Skeletal muscle satellite cell (primary cell): ENCODE data around the gene WASF2.
"Not testable (repeated sequence)": the region's sequence is repeated elsewhere in the genome, so short reads cannot be mapped to it uniquely, and the experiment has no call there.

Experiments used
- H3K27me3 ChIP-seq: 2 replicates; pipeline ENCODE4 v1.7.0; 2013; ENCODE audit warnings: low read length; ENCODE audit not compliant: control insufficient read depth, insufficient read depth
- H3K36me3 ChIP-seq: 2 replicates; pipeline ENCODE4 v1.7.0; 2013; ENCODE audit warnings: mild to moderate bottlenecking, control low read depth, low read length; ENCODE audit not compliant: insufficient read depth
- H3K4me1 ChIP-seq: 2 replicates; pipeline ENCODE4 v1.7.0; 2013; ENCODE audit warnings: low read length; ENCODE audit not compliant: control insufficient read depth, insufficient read depth
- H3K4me2 ChIP-seq: 2 replicates; pipeline ENCODE4 v1.7.0; 2013; ENCODE audit warnings: mild to moderate bottlenecking, low read length
- H3K4me3 ChIP-seq: 2 replicates; pipeline ENCODE4 v1.7.0; 2013; ENCODE audit warnings: low read length
- H3K9ac ChIP-seq: 2 replicates; pipeline ENCODE4 v1.7.0; 2013; ENCODE audit warnings: mild to moderate bottlenecking, low read depth, low read length, moderate library complexity
- H3K9me3 ChIP-seq: replicated peaks from 2 replicates; pipeline ENCODE4 v1.7.0; 2013; ENCODE audit warnings: mild to moderate bottlenecking, control low read depth, low read length

The WASF2 gene

DNA sequence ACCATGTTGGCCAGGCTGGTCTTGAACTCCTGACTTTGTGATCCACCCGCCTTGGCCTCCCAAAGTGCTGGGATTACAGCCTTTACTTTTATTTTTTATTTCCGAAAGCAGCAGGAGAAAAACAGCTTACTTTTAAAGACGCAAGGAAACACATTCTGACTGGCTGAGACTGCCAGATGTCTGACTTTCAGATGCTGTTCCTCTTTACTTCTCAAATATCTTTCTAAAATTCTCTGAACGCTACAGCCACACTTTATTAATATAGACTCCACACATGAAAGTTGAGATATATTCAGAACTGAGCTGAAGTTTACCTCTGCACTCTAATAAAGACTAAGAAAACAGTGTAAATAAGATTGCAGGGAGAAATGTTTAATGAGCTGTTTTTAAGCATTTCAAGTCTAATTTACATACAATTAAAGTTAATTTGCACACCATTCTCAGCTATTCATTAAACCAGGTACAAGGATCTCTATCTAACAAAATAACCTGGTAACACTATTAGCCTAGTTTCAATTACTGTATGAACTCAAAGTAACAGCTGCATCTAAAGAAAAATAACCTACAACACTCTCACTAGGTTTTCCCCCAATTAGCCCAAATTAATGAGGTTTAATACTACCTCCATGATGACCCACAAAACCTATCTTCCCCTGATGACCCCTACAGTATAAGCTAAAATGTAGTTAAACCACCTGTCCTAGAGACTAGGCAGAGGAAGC, 24.9 kb downstream of the WASF2 start:
- peaks cover 5% of the 10 kb centered on the region for H3K36me3 ChIP-seq
- H3K4me2 ChIP-seq = no peak overlapping the region
- H3K9ac ChIP-seq = no peak overlapping the region
- H3K27me3 ChIP-seq = no peaks in the 10 kb centered on the region
- no peak overlapping the region for H3K4me3 ChIP-seq
- H3K9me3 ChIP-seq = no peaks in the 10 kb centered on the region
- H3K4me1 ChIP-seq = no peaks in the 10 kb centered on the region

DNA sequence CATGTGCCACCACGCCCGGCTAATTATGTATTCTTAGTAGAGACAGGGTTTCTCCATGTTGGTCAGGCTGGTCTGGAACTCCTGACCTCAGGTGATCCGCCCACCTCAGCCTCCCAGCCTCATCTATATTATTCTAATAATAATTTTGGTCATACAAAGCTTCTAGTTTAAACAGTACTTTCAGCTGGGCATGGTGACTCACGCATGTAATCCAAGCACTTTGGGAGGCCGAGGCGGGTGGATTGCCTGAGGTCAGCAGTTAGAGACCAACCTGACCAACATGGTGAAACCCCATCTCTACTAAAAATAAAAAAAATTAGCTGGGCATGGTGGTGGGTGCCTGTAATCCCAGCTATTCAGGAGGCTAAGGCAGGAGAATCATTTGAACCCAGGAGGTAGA, 26.1 kb downstream of the WASF2 start:
- not testable (repeated sequence) for H3K9me3 ChIP-seq, H3K4me2 ChIP-seq, H3K4me3 ChIP-seq, H3K4me1 ChIP-seq, H3K27me3 ChIP-seq, H3K9ac ChIP-seq, H3K36me3 ChIP-seq

DNA sequence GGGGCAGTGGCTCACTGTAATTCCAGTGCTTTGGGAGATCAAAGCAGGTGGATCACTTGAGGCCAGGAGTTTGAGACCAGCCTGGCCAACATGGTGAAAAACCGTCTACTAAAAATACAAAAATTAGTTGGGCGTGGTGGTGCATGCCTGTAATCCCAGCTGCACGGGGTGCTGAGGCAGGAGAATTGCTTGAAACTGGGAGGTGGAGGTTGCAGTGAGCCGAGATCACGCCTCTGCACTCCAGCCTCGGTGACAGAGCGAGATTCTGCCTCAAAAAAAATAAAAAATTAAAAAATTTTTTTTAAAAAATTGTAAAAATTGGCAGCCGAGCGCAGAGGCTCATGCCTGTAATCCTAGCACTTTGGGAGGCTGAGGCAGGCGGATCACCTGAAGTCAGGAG, 31.4 kb downstream of the WASF2 start:
- not testable (repeated sequence) for H3K4me2 ChIP-seq

DNA sequence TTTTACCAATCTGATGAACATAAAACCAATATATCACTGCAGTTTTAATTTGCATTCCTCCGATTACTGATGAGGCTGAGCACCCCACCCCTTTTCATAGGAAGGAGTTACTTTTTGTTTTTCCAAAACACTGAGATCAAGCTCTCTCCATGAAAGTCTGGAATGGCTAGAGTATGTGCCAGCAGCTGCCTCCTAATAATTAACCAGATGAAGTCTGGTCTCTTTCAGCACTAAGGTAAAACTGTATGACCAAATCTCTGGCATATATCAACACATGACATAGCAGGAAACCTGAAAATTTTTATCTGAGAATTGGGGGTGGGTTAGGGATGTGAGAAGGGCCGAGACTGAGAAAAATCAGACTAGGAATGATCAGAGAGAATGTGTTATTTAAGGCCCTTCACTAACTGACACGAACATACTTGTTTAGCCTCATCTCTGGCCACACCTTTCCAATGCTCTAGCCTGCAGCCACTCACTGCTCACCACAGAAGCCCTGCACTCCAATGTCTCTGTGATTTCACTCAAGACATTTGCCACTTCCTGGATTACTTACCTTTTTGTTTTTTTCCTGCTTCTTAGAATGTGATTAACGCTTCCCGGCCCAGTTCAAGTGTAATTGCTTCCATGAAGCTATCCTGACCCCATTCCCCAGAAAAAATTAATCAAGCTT, 34.7 kb downstream of the WASF2 start:
- H3K27me3 ChIP-seq = no peaks in the 10 kb centered on the region
- H3K4me3 ChIP-seq = no peak overlapping the region
- no peaks in the 10 kb centered on the region for H3K9me3 ChIP-seq
- no peak overlapping the region for H3K4me2 ChIP-seq
- H3K9ac ChIP-seq = no peak overlapping the region
- H3K36me3 ChIP-seq = no peaks in the 10 kb centered on the region
- no peaks in the 10 kb centered on the region for H3K4me1 ChIP-seq

More for the DNA sequence above, 31.4 kb downstream of the WASF2 start:
- not testable (repeated sequence) for H3K27me3 ChIP-seq, H3K36me3 ChIP-seq, H3K4me1 ChIP-seq, H3K4me3 ChIP-seq, H3K9ac ChIP-seq, H3K9me3 ChIP-seq

DNA sequence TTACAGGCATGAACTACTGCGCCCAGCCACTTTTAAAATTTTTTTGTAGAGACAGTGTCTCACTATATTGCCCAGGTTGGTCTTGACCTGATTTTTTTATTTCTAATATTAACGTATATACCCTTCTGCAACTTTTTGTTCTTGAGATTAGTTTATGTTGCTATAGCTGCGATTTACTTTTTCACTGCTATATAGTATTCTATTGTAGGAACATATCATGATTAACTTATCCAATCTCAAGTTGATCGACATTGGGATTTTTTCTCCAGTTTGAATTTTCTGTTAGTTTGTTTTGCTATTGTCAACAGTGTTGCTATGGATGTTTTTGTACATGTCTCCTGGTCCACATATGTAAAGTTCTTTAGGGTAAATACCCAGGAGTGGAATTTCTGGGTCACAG, 35.4 kb downstream of the WASF2 start:
- no peak overlapping the region for H3K4me2 ChIP-seq
- H3K9ac ChIP-seq = no peak overlapping the region

DNA sequence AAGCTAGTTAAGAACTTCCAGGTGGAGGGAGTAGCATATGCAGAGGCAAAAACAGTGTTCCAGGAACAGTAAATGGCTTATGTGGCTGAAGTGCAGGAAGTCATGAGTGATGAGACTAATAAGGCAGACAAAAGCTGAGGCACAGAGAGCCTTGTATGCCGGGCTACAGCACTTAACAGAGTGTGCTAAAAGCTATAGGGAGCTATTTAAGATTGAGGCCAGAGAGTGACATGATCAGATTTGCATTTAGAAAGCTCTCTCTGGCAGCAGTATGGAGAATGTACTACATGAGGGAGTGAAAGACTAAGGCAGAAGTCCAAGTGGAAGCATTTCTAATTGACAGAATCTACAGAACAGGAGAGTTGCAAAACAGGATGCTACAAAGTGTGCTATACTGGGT, 38.6 kb downstream of the WASF2 start:
- H3K4me2 ChIP-seq = no peak overlapping the region
- H3K27me3 ChIP-seq = no peaks in the 10 kb centered on the region
- no peaks in the 10 kb centered on the region for H3K9me3 ChIP-seq
- no peak overlapping the region for H3K9ac ChIP-seq
- peaks cover 4% of the 10 kb centered on the region for H3K36me3 ChIP-seq
- no peak overlapping the region for H3K4me3 ChIP-seq
- H3K4me1 ChIP-seq = no peaks in the 10 kb centered on the region

More for the DNA sequence above, 35.4 kb downstream of the WASF2 start:
- H3K9me3 ChIP-seq = no peaks in the 10 kb centered on the region
- no peaks in the 10 kb centered on the region for H3K4me1 ChIP-seq
- no peaks in the 10 kb centered on the region for H3K27me3 ChIP-seq
- H3K36me3 ChIP-seq = no peaks in the 10 kb centered on the region
- no peak overlapping the region for H3K4me3 ChIP-seq

DNA sequence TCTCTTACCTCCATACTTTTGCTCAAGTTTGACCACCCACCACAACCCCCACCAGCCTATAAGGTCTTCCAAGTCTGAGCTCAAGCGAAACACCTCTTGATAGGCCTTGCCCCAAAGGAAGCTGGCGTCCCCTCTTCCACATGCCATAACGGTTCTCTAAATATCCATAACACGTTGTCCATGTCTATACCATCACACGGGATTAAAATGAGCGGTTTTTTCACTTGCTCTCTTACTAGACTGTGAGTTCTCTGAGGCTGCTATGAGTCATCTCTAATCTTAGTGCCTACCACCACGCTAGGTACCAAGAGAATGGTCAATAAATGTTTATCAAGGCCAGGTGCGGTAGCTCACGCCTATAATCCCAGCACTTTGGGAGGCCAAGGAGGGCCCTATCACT, 41.0 kb downstream of the WASF2 start:
- H3K4me2 ChIP-seq = no peak overlapping the region
- H3K4me3 ChIP-seq = no peak overlapping the region
- peaks cover 6% of the 10 kb centered on the region for H3K4me1 ChIP-seq
- no peak overlapping the region for H3K9ac ChIP-seq
- H3K36me3 ChIP-seq = peaks cover 9% of the 10 kb centered on the region
- no peaks in the 10 kb centered on the region for H3K9me3 ChIP-seq
- H3K27me3 ChIP-seq = no peaks in the 10 kb centered on the region

DNA sequence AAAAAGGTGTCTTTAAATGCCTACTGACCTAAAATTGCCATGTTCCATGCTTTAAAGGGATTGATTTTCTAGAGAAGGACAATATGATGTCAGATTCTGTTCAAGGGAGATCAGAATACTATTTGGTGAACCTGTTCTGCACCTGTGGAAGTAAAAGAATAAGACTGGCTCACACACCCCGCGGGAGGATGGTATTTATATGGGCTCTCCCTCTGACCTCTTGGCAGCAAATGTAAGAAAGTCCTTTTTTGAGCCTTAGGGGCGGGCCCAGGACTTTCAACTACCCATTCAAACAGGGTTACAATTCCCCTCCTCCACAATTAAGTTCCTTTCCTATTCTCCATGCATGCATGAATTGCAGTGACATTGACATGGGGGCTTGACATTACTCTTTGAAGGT, 42.1 kb downstream of the WASF2 start:
- Histone ChIP-seq H3K4me3 (no peak overlapping the region), H3K9ac (no peak overlapping the region)

DNA sequence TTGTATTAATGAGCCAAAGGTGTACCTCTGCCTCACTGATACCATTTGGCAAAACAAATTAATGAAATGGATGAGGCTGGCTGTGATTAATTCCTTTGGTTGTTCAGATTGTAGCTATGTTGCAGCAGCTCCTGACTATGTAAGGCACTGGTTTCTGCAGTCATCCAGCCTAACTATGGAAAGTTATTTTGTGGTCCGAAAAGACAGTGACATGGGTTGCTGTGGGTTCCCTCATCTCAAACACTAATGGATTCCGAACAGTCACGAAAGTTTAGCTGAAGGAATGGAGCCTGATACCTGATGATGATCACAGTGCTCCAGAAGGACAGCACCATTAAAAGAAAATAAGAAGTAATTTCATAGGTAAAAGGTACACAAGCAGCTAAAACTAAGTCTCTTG, 42.6 kb downstream of the WASF2 start:
- Histone ChIP-seq H3K9me3 (no peaks in the 10 kb centered on the region), H3K4me3 (no peak overlapping the region), H3K27me3 (no peaks in the 10 kb centered on the region)

More for the DNA sequence above, 42.1 kb downstream of the WASF2 start:
- H3K9me3 ChIP-seq = no peaks in the 10 kb centered on the region
- H3K27me3 ChIP-seq = no peaks in the 10 kb centered on the region
- peaks cover 6% of the 10 kb centered on the region for H3K4me1 ChIP-seq
- H3K4me2 ChIP-seq = no peak overlapping the region
- H3K36me3 ChIP-seq = peaks cover 10% of the 10 kb centered on the region

DNA sequence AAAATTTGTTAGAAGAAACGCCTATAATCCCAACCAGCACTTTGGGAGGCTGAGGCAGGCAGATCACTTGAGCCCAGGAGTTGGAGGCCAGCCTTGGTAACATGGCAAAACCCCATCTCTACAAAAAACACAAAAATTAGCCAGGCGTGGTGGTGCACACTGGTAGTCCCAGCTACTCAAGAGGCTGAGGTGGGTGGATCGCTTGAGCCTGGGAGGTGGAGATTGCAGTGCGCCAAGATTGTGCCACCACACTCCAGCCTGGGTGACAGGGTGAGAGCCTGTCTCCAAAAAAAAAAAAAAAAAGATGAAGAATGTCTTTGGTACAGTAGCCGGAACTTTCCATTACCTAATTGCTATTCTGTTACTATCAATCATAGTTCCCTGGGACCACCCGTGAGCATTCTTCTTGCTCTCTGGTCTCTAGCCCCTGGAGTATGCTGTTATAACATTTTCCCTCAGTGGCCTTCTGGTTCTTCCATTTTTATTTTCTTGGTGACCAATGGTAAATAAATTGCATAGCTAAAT, 43.4 kb downstream of the WASF2 start:
- Histone ChIP-seq H3K4me2 (no peak overlapping the region), H3K36me3 (peaks cover 10% of the 10 kb centered on the region), H3K4me1 (peaks cover 6% of the 10 kb centered on the region), H3K9ac (no peak overlapping the region), H3K9me3 (no peaks in the 10 kb centered on the region), H3K4me3 (no peak overlapping the region), H3K27me3 (no peaks in the 10 kb centered on the region)

More for the DNA sequence above, 42.6 kb downstream of the WASF2 start:
- peaks cover 10% of the 10 kb centered on the region for H3K36me3 ChIP-seq
- no peak overlapping the region for H3K4me2 ChIP-seq
- peaks cover 6% of the 10 kb centered on the region for H3K4me1 ChIP-seq
- H3K9ac ChIP-seq = no peak overlapping the region

DNA sequence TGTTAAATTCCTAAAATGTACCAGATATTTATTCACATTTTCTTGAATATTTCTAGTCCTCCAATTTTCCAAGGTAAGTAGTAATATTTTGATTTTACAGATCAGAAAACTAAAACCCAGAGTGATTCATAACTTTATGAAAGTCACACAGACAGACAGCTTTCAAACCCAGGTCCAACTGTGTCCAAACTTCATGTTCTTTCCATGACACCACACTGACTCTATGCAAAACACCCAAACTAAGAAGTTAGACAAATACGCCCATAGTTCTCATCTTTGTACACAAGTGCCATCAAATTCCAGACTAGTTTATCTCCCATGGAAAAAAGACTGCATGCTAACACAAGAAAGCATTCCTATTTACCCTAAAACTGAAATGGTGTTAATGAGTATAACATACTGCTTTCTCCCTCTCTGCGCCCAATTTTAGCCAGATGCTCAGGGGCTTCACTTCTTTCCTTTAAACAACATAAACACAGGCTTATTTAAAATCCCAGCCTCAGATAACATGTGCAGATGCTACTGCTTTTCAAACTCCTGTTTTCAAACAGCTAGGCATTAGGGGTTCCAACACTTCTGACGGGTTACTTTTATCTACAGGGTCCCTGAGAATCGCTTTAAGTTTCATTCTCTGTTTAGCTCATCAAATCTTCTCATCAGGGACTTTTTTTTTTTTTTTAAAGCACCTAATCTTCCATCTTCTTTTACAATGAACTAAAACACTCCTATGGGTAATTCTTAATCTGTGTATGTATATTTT, 44.6 kb downstream of the WASF2 start:
- Histone ChIP-seq H3K4me2 (peak overlapping the region; percentile 16), H3K9me3 (no peaks in the 10 kb centered on the region), H3K4me1 (peaks cover 6% of the 10 kb centered on the region), H3K27me3 (no peaks in the 10 kb centered on the region), H3K36me3 (peaks cover 10% of the 10 kb centered on the region), H3K9ac (no peak overlapping the region), H3K4me3 (no peak overlapping the region)
